Mucosa of rectum (tissue), 2 donors: ENCODE measurements around the gene COL24A1.

Experiments
- H3K27ac ChIP-seq, 2 donors: one replicate each; pipeline ENCODE4 v1.7.0; 2013; ENCODE audit warnings: inconsistent platforms in 2 of 2, low read depth in 2 of 2, low read length in 2 of 2
- H3K27me3 ChIP-seq, 2 donors: one replicate each; pipeline ENCODE4 v1.7.0; 2013; ENCODE audit warnings: low read length in 2 of 2; ENCODE audit not compliant: control insufficient read depth in 2 of 2, insufficient read depth in 2 of 2
- H3K36me3 ChIP-seq, 2 donors: one replicate each; pipeline ENCODE4 v1.7.0; 2013; ENCODE audit warnings: low read length in 2 of 2; ENCODE audit not compliant: control insufficient read depth in 2 of 2, insufficient read depth in 2 of 2
- H3K4me1 ChIP-seq, 2 donors: one replicate each; pipeline ENCODE4 v1.7.0; 2013; ENCODE audit warnings: low read length in 2 of 2, mild to moderate bottlenecking in 1 of 2; ENCODE audit not compliant: control insufficient read depth in 2 of 2, insufficient read depth in 2 of 2
- H3K4me3 ChIP-seq, 2 donors: one replicate each; pipeline ENCODE4 v1.7.0; 2013; ENCODE audit warnings: low read length in 2 of 2
- H3K9ac ChIP-seq, 2 donors: one replicate each; pipeline ENCODE4 v1.7.0; 2013; ENCODE audit warnings: low read length in 2 of 2, low read depth in 1 of 2, mild to moderate bottlenecking in 1 of 2
- H3K9me3 ChIP-seq, 2 donors: one replicate each; pipeline ENCODE4 v1.7.0; 2013; ENCODE audit warnings: low read length in 2 of 2; ENCODE audit not compliant: control insufficient read depth in 2 of 2
- donor health status: healthy.
- donor health status: Normal muscosa, but diverticular disease.

The COL24A1 gene

GRCh38 chr1:86000601-86001000 lies 156.0 kb downstream of the COL24A1 start:
- Histone ChIP-seq H3K4me1 (no peaks in the 10 kb centered on the region), H3K9ac (no peak overlapping the region), H3K27me3 (no peaks in the 10 kb centered on the region), H3K9me3 (no peaks in the 10 kb centered on the region), H3K27ac (no peak overlapping the region), H3K4me3 (no peak overlapping the region), H3K36me3 (no peaks in the 10 kb centered on the region)

GRCh38 chr1:85998105-85998855 lies 158.3 kb downstream of the COL24A1 start:
- Histone ChIP-seq H3K9me3 (no peaks in the 10 kb centered on the region), H3K27me3 (no peaks in the 10 kb centered on the region), H3K9ac (no peak overlapping the region), H3K4me1 (no peaks in the 10 kb centered on the region), H3K4me3 (no peak overlapping the region), H3K36me3 (no peaks in the 10 kb centered on the region), H3K27ac (no peak overlapping the region)

- no peaks in the 10 kb centered on the region for H3K27me3 ChIP-seq
- H3K9ac ChIP-seq = no peak overlapping the region
- no peaks in the 10 kb centered on the region for H3K9me3 ChIP-seq
- H3K27ac ChIP-seq = no peak overlapping the region
- no peak overlapping the region for H3K4me3 ChIP-seq
- no peaks in the 10 kb centered on the region for H3K36me3 ChIP-seq
- no peaks in the 10 kb centered on the region for H3K4me1 ChIP-seq
These were observed 163.8 kb downstream of the COL24A1 start for GRCh38 chr1:85992791-85993190.

- H3K4me3 ChIP-seq = no peak overlapping the region
- no peaks in the 10 kb centered on the region for H3K9me3 ChIP-seq
- no peak overlapping the region for H3K27ac ChIP-seq
- no peaks in the 10 kb centered on the region for H3K27me3 ChIP-seq
- H3K9ac ChIP-seq = no peak overlapping the region
- no peaks in the 10 kb centered on the region for H3K36me3 ChIP-seq
- no peaks in the 10 kb centered on the region for H3K4me1 ChIP-seq
These were observed 165.3 kb downstream of the COL24A1 start for GRCh38 chr1:85991261-85991660.

- H3K9me3 ChIP-seq = no peaks in the 10 kb centered on the region
- H3K27me3 ChIP-seq = no peaks in the 10 kb centered on the region
- no peak overlapping the region for H3K27ac ChIP-seq
- no peaks in the 10 kb centered on the region for H3K4me1 ChIP-seq
- H3K36me3 ChIP-seq = no peaks in the 10 kb centered on the region
- H3K4me3 ChIP-seq = no peak overlapping the region
- H3K9ac ChIP-seq = no peak overlapping the region
These were observed 171.9 kb downstream of the COL24A1 start for GRCh38 chr1:85984636-85985035.

GRCh38 chr1:85983316-85983715 lies 173.3 kb downstream of the COL24A1 start:
- Histone ChIP-seq H3K27me3 (no peaks in the 10 kb centered on the region), H3K9ac (no peak overlapping the region), H3K4me3 (no peak overlapping the region), H3K4me1 (no peaks in the 10 kb centered on the region), H3K27ac (no peak overlapping the region), H3K36me3 (no peaks in the 10 kb centered on the region), H3K9me3 (no peaks in the 10 kb centered on the region)

- H3K4me3 ChIP-seq = no peak overlapping the region
- H3K4me1 ChIP-seq = no peaks in the 10 kb centered on the region
- no peaks in the 10 kb centered on the region for H3K9me3 ChIP-seq
- no peaks in the 10 kb centered on the region for H3K36me3 ChIP-seq
- H3K27ac ChIP-seq = no peak overlapping the region
- no peak overlapping the region for H3K9ac ChIP-seq
- H3K27me3 ChIP-seq = no peaks in the 10 kb centered on the region
These were observed 179.9 kb downstream of the COL24A1 start for GRCh38 chr1:85976516-85977205.

- Histone ChIP-seq H3K27me3 (no peaks in the 10 kb centered on the region), H3K36me3 (no peaks in the 10 kb centered on the region), H3K9ac (no peak overlapping the region), H3K4me3 (no peak overlapping the region), H3K4me1 (no peaks in the 10 kb centered on the region), H3K27ac (no peak overlapping the region), H3K9me3 (no peaks in the 10 kb centered on the region)
These were observed 180.6 kb downstream of the COL24A1 start for GRCh38 chr1:85975912-85976371.

GRCh38 chr1:85962457-85962856 lies 194.1 kb downstream of the COL24A1 start:
- Histone ChIP-seq H3K27me3 (no peaks in the 10 kb centered on the region), H3K4me1 (no peaks in the 10 kb centered on the region)

GRCh38 chr1:85957760-85958159 lies 198.8 kb downstream of the COL24A1 start:
- Histone ChIP-seq H3K4me3 (no peak overlapping the region), H3K36me3 (no peaks in the 10 kb centered on the region), H3K9ac (no peak overlapping the region), H3K9me3 (no peaks in the 10 kb centered on the region), H3K27ac (no peak overlapping the region), H3K4me1 (no peaks in the 10 kb centered on the region), H3K27me3 (no peaks in the 10 kb centered on the region)

More at GRCh38 chr1:85962457-85962856, 194.1 kb downstream of the COL24A1 start:
- Histone ChIP-seq H3K9ac (no peak overlapping the region), H3K27ac (no peak overlapping the region), H3K9me3 (no peaks in the 10 kb centered on the region), H3K36me3 (no peaks in the 10 kb centered on the region), H3K4me3 (no peak overlapping the region)
